WTC11 (cell line): ENCODE results near the gene LMAN2L. TPM values are rescaled to one million over a fixed set of nuclear protein-coding genes. Genes with fewer than 3 reads are reported as not detected.

ENCODE experiments used
- ATAC-seq: fragments of 200-7000 bp; cut with Tn5 transposase; 2 replicates; pipeline ENCODE4 v1.10.0; 2021; ENCODE audit warnings: mild to moderate bottlenecking, moderate library complexity
- CTCF ChIA-PET: fragments of 300-600 bp; sonication (Branson Sonifier 250); formaldehyde crosslinking; loops from one replicate; lab custom pipeline; 2021; ENCODE audit warnings: antibody characterized with exemption; lab: Charles Lee
- POLR2A ChIA-PET: fragments of 350-600 bp; sonication (Branson Sonifier 250); formaldehyde crosslinking; loops from one replicate; lab custom pipeline; 2021; ENCODE audit warnings: antibody characterized with exemption; lab: Charles Lee
- DNase-seq: peaks from one replicate; pipeline ENCODE4 v3.0.0; 2021; ENCODE audit warnings: low spot score
- H3K27ac Mint-ChIP-seq: 2 replicates; pipeline ENCODE4 v1.8.0; 2021; ENCODE audit warnings: mixed read lengths
- H3K27me3 Mint-ChIP-seq: 2 replicates; pipeline ENCODE4 v1.8.0; 2021; ENCODE audit warnings: low read depth, mild to moderate bottlenecking, moderate library complexity, mixed read lengths
- H3K36me3 Mint-ChIP-seq: 2 replicates; pipeline ENCODE4 v1.8.0; 2021; ENCODE audit warnings: mixed read lengths
- H3K4me1 Mint-ChIP-seq: 2 replicates; pipeline ENCODE4 v1.8.0; 2022; ENCODE audit warnings: mixed read lengths
- H3K4me3 Mint-ChIP-seq: 2 replicates; pipeline ENCODE4 v1.8.0; 2021; ENCODE audit warnings: mild to moderate bottlenecking, moderate library complexity, mixed read lengths
- H3K9me3 Mint-ChIP-seq: 2 replicates; pipeline ENCODE4 v1.8.0; 2021; ENCODE audit warnings: mixed read lengths
- ATF3 ChIP-seq: sonication (generic); formaldehyde crosslinking; conservative IDR thresholded peaks from 2 replicates; pipeline ENCODE4 v1.8.1; 2022; ENCODE audit warnings: mild to moderate bottlenecking, missing genetic modification reagents
- ATF6 ChIP-seq: sonication (generic); formaldehyde crosslinking; IDR thresholded peaks from 2 replicates; pipeline ENCODE4 v1.8.1; 2023; ENCODE audit warnings: mild to moderate bottlenecking, missing genetic modification reagents
- CBFB ChIP-seq: sonication (generic); formaldehyde crosslinking; IDR thresholded peaks from 2 replicates; pipeline ENCODE4 v1.8.1; 2022; ENCODE audit warnings: mild to moderate bottlenecking, low read depth, missing genetic modification reagents
- E2F5 ChIP-seq: sonication (generic); formaldehyde crosslinking; IDR thresholded peaks from 2 replicates; pipeline ENCODE4 v1.8.1; 2022; ENCODE audit warnings: mild to moderate bottlenecking, moderate library complexity, missing genetic modification reagents
- ESRRA ChIP-seq: sonication (generic); formaldehyde crosslinking; IDR thresholded peaks from 2 replicates; pipeline ENCODE4 v1.8.1; 2022; ENCODE audit warnings: mild to moderate bottlenecking, missing genetic modification reagents, borderline replicate concordance
- FOXK1 ChIP-seq: sonication (generic); formaldehyde crosslinking; IDR thresholded peaks from 2 replicates; pipeline ENCODE4 v1.8.0; 2022; ENCODE audit warnings: mild to moderate bottlenecking, moderate library complexity, missing genetic modification reagents
- FOXP1 ChIP-seq: sonication (generic); formaldehyde crosslinking; IDR thresholded peaks from 2 replicates; pipeline ENCODE4 v1.8.0; 2022; ENCODE audit warnings: missing genetic modification reagents, mild to moderate bottlenecking, moderate library complexity, borderline replicate concordance
- MLX ChIP-seq: sonication (generic); formaldehyde crosslinking; IDR thresholded peaks from 2 replicates; pipeline ENCODE4 v1.8.1; 2023; ENCODE audit warnings: mild to moderate bottlenecking, missing genetic modification reagents, moderate library complexity
- NFE2L1 ChIP-seq: sonication (generic); formaldehyde crosslinking; IDR thresholded peaks from 2 replicates; pipeline ENCODE4 v1.8.1; 2023; ENCODE audit warnings: missing genetic modification reagents
- NR2C2 ChIP-seq: sonication (generic); formaldehyde crosslinking; IDR thresholded peaks from 2 replicates; pipeline ENCODE4 v1.8.0; 2022; ENCODE audit warnings: mild to moderate bottlenecking, missing genetic modification reagents
- TEAD1 ChIP-seq: sonication (generic); formaldehyde crosslinking; IDR thresholded peaks from 2 replicates; pipeline ENCODE4 v1.8.0; 2022; ENCODE audit warnings: mild to moderate bottlenecking, missing genetic modification reagents
- ZNF121 ChIP-seq: sonication (generic); formaldehyde crosslinking; IDR thresholded peaks from 2 replicates; pipeline ENCODE4 v1.8.0; 2023; ENCODE audit warnings: missing genetic modification reagents
- ZNF138 ChIP-seq: sonication (generic); formaldehyde crosslinking; conservative IDR thresholded peaks from 2 replicates; pipeline ENCODE4 v1.8.1; 2022; ENCODE audit warnings: mild to moderate bottlenecking, moderate library complexity, missing genetic modification reagents
- ZNF219 ChIP-seq: sonication (generic); formaldehyde crosslinking; IDR thresholded peaks from 2 replicates; pipeline ENCODE4 v1.8.0; 2023; ENCODE audit warnings: missing genetic modification reagents, mild to moderate bottlenecking, borderline replicate concordance
- ZNF263 ChIP-seq: sonication (generic); formaldehyde crosslinking; IDR thresholded peaks from 2 replicates; pipeline ENCODE4 v1.8.1; 2022; ENCODE audit warnings: low read depth, mild to moderate bottlenecking, moderate library complexity, missing genetic modification reagents
- ZNF512 ChIP-seq: sonication (generic); formaldehyde crosslinking; IDR thresholded peaks from 2 replicates; pipeline ENCODE4 v1.8.1; 2022; ENCODE audit warnings: missing genetic modification reagents, borderline replicate concordance
- total RNA-seq: library from RNA; stranded (reverse); gene quantifications from 3 replicates; pipeline ENCODE4 v1.2.3, GENCODE V29; 2021
- TF ChIP-seq, protein P1 (sequence below): fragments of 250-450 bp; sonication (Bioruptor Pico); IDR thresholded peaks from 2 replicates; pipeline ENCODE4 v1.9.0; 2021; ENCODE audit warnings: mild to moderate bottlenecking
- TF ChIP-seq, protein P2 (sequence below): sonication (generic); formaldehyde crosslinking; IDR thresholded peaks from 2 replicates; pipeline ENCODE4 v1.8.1; 2022; ENCODE audit warnings: mild to moderate bottlenecking, missing genetic modification reagents, moderate library complexity, borderline replicate concordance

LMAN2L gene
- total RNA-seq, 1 experiment from 2014 or later: 13.5 TPM

DNA sequence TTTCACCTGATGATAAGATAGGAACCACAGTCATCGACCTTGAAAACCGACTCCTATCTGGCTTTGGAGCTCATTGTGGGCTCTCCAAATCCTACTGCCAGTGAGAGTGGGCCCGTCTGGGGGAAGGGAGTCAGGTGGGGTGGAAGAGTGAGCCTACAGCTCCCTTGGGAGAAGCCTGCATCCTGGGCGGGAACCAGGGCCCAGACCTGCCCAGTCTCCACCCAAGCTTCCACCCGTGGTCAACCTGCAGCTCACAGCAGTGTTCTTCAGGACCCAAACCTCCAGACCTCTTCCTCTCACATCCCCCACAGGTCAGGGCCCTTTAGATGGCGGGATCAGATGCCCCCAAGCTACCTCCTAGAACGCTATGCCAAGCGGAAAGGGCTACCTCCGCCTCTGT, 40.2 kb downstream of the LMAN2L start:
- H3K27ac Mint-ChIP-seq: no peak overlapping the region; the same call in 1 of the 2 replicates
- no peaks in the 10 kb centered on the region for H3K27me3 Mint-ChIP-seq
- H3K9me3 Mint-ChIP-seq: no peaks in the 10 kb centered on the region
- CTCF ChIA-PET: interaction anchor here (0.7 to 2.6 kb wide), 4 partner anchors 9 to 149 kb away, joined by 3 to 9 read pairs (median 3); no protein-coding TSS in a partner anchor
- no peak for ATAC-seq
- no peaks in the 10 kb centered on the region for H3K4me1 Mint-ChIP-seq
- POLR2A ChIA-PET: interaction anchor here (0.6 to 0.9 kb wide), 2 partner anchors 15 to 360 kb away, joined by 3 to 5 read pairs; no protein-coding TSS in a partner anchor
- TF ChIP-seq ZNF219 (CRISPR knock-in tag): no peak
- no peak for TF ChIP-seq FOXK1 (CRISPR knock-in tag)
- no peak for TF ChIP-seq NR2C2 (CRISPR knock-in tag)
- TF ChIP-seq ZNF121 (CRISPR knock-in tag): no peak
- no peak for TF ChIP-seq ATF6 (CRISPR knock-in tag)
- no peak for TF ChIP-seq CBFB
- TF ChIP-seq ZNF263: no peak
- H3K4me3 Mint-ChIP-seq: no peak overlapping the region
- peaks cover 11% of the 10 kb centered on the region for H3K36me3 Mint-ChIP-seq
- DNase-seq: no peak

- H3K27ac Mint-ChIP-seq: no peak overlapping the region; the same call in 1 of the 2 replicates
- no peaks in the 10 kb centered on the region for H3K9me3 Mint-ChIP-seq
- DNase-seq (no peak), ATAC-seq (no peak)
- peaks cover 5% of the 10 kb centered on the region for H3K36me3 Mint-ChIP-seq
- no peak for TF ChIP-seq FOXP1 (CRISPR knock-in tag)
- no peak for TF ChIP-seq TEAD1 (CRISPR knock-in tag)
- TF ChIP-seq ESRRA (CRISPR knock-in tag): no peak
- no peak for TF ChIP-seq ZNF512 (CRISPR knock-in tag)
- no peak for TF ChIP-seq E2F5 (CRISPR knock-in tag)
- no peak for TF ChIP-seq NFE2L1 (CRISPR knock-in tag)
- TF ChIP-seq, protein P1, sequence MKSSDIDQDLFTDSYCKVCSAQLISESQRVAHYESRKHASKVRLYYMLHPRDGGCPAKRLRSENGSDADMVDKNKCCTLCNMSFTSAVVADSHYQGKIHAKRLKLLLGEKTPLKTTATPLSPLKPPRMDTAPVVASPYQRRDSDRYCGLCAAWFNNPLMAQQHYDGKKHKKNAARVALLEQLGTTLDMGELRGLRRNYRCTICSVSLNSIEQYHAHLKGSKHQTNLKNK (CRISPR knock-in tag): no peak
- no peak for TF ChIP-seq ATF3 (CRISPR knock-in tag)
- H3K27me3 Mint-ChIP-seq: no peaks in the 10 kb centered on the region
- ChIA-PET POLR2A (interaction anchor here (0.9 kb wide), 1 partner anchor 15 kb away, joined by 3 read pairs; no protein-coding TSS in a partner anchor), CTCF (interaction anchor here (0.7 to 0.8 kb wide), 2 partner anchors 9 to 21 kb away, joined by 3 read pairs; no protein-coding TSS in a partner anchor)
- no peak overlapping the region for H3K4me3 Mint-ChIP-seq
- H3K4me1 Mint-ChIP-seq: no peaks in the 10 kb centered on the region
Observed at GRCh38 chr2:96699021-96699420, 40.8 kb downstream of the LMAN2L start.

- Mint-ChIP-seq H3K27ac (no peak overlapping the region), H3K9me3 (no peaks in the 10 kb centered on the region), H3K27me3 (no peaks in the 10 kb centered on the region), H3K4me3 (no peak overlapping the region), H3K4me1 (no peaks in the 10 kb centered on the region), H3K36me3 (peaks cover 4% of the 10 kb centered on the region; the same call in 1 of the 2 replicates)
- ATAC-seq (no peak), DNase-seq (no peak)
- POLR2A ChIA-PET: no interaction called here
- CTCF ChIA-PET: no interaction called here
- TF ChIP-seq MLX (CRISPR knock-in tag) (no peak), ZNF138 (CRISPR knock-in tag) (no peak)
- TF ChIP-seq, protein P2, sequence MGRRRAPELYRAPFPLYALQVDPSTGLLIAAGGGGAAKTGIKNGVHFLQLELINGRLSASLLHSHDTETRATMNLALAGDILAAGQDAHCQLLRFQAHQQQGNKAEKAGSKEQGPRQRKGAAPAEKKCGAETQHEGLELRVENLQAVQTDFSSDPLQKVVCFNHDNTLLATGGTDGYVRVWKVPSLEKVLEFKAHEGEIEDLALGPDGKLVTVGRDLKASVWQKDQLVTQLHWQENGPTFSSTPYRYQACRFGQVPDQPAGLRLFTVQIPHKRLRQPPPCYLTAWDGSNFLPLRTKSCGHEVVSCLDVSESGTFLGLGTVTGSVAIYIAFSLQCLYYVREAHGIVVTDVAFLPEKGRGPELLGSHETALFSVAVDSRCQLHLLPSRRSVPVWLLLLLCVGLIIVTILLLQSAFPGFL (CRISPR knock-in tag): no peak
Observed at GRCh38 chr2:96698221-96698861, 41.5 kb downstream of the LMAN2L start.
